ENCODE measurements around the gene LTN1.

- no peak for TF ChIP-seq EZH2 (IDR thresholded peaks at IDR 0.05; ENCODE audit: insufficient read depth, low read length)
- TF ChIP-seq, protein P1, sequence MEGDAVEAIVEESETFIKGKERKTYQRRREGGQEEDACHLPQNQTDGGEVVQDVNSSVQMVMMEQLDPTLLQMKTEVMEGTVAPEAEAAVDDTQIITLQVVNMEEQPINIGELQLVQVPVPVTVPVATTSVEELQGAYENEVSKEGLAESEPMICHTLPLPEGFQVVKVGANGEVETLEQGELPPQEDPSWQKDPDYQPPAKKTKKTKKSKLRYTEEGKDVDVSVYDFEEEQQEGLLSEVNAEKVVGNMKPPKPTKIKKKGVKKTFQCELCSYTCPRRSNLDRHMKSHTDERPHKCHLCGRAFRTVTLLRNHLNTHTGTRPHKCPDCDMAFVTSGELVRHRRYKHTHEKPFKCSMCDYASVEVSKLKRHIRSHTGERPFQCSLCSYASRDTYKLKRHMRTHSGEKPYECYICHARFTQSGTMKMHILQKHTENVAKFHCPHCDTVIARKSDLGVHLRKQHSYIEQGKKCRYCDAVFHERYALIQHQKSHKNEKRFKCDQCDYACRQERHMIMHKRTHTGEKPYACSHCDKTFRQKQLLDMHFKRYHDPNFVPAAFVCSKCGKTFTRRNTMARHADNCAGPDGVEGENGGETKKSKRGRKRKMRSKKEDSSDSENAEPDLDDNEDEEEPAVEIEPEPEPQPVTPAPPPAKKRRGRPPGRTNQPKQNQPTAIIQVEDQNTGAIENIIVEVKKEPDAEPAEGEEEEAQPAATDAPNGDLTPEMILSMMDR (IDR thresholded peaks at IDR 0.05; ENCODE audit: insufficient read depth, low read depth, low read length) = no peak
These were observed 30.8 kb downstream of the LTN1 start for GRCh38 chr21:28961927-28962326.

All from astrocyte (in vitro differentiated cells and primary cell).